Vagina (tissue), 2 donors: ENCODE results near the gene CFAP299. TPM values are rescaled to one million over a fixed set of nuclear protein-coding genes. Genes with fewer than 3 reads are reported as not detected.

Experiments used
- DNase-seq, 2 donors: peaks; one replicate each; pipeline ENCODE4 v3.0.0-alpha.2; 2017; ENCODE audit errors: extremely low spot score in 2 of 2
- H3K27ac ChIP-seq: fragments of 200-600 bp; sonication (generic); one replicate; pipeline ENCODE4 v1.5.1; 2019
- H3K27me3 ChIP-seq: fragments of 200-600 bp; sonication (generic); one replicate; pipeline ENCODE4 v1.5.1; 2019
- H3K36me3 ChIP-seq, 2 donors: fragments of 200-600 bp; sonication (generic); one replicate each; pipeline ENCODE4 v1.5.1; 2017 to 2019
- H3K4me1 ChIP-seq: fragments of 200-600 bp; sonication (generic); one replicate; pipeline ENCODE4 v1.5.1; 2019
- H3K4me3 ChIP-seq, 2 donors: fragments of 200-600 bp; sonication (generic); 1 replicate in 1 of 2; 2 replicates in 1 of 2; pipeline ENCODE4 v1.5.1; 2016 to 2019
- H3K9me3 ChIP-seq: fragments of 200-600 bp; sonication (generic); one replicate; pipeline ENCODE4 v1.5.1; 2019
- CTCF ChIP-seq, 3 experiments: fragments of 450-650 bp in 2 of 3; fragments of 200-600 bp in 1 of 3; sonication (generic) in 1 of 3; IDR thresholded peaks; one replicate each; pipeline ENCODE4 v1.5.1; 2017 to 2019; ENCODE audit warnings: antibody characterized with exemption in 3 of 3, mild to moderate bottlenecking in 2 of 3, moderate library complexity in 2 of 3
- POLR2A ChIP-seq, 2 donors: fragments of 450-650 bp; IDR thresholded peaks; one replicate each; pipeline ENCODE4 v1.6.1; 2017; ENCODE audit warnings: antibody characterized with exemption in 2 of 2, mild to moderate bottlenecking in 2 of 2, moderate library complexity in 2 of 2
- POLR2AphosphoS5 ChIP-seq, 2 donors: sonication (generic); formaldehyde crosslinking; IDR thresholded peaks; one replicate each; pipeline ENCODE4 v1.9.0; 2017; ENCODE audit warnings: antibody characterized with exemption in 2 of 2, mild to moderate bottlenecking in 2 of 2, low read depth in 1 of 2; ENCODE audit not compliant: insufficient read depth in 1 of 2
- intact Hi-C: fragments of 100-400 bp; cut with DNase I; formaldehyde crosslinking; loops from one replicate; pipeline ENCODE4 v1.15.1; 2023
- total RNA-seq: library from RNA; depleted of rRNA; stranded (reverse); fragments of >200 nt; gene quantifications from one replicate; pipeline ENCODE4 v1.2.3, GENCODE V29; 2016

CFAP299 gene
- total RNA-seq, 1 donor from 2014 or later: not detected

- no peaks in the 10 kb centered on the region for H3K36me3 ChIP-seq
- intact Hi-C loops: no loop called here
- no peak overlapping the region for H3K27ac ChIP-seq
- no peak overlapping the region for H3K4me3 ChIP-seq
- no peak for DNase-seq
- no peaks in the 10 kb centered on the region for H3K9me3 ChIP-seq
- TF ChIP-seq POLR2A (IDR thresholded peaks at IDR 0.05) (no peak), CTCF (IDR thresholded peaks at IDR 0.05) (no peak), POLR2AphosphoS5 (IDR thresholded peaks at IDR 0.05; ENCODE audit: insufficient read depth in 1 of 2, low read depth in 1 of 2) (no peak)
- H3K27me3 ChIP-seq: no peaks in the 10 kb centered on the region
- no peaks in the 10 kb centered on the region for H3K4me1 ChIP-seq
Observed at GRCh38 chr4:80751200-80751599, 415.7 kb downstream of the CFAP299 start.

GRCh38 chr4:80767944-80768343 is 432.4 kb downstream of the CFAP299 start:
- TF ChIP-seq CTCF (IDR thresholded peaks at IDR 0.05) (no peak), POLR2AphosphoS5 (IDR thresholded peaks at IDR 0.05; ENCODE audit: insufficient read depth in 1 of 2, low read depth in 1 of 2) (no peak), POLR2A (IDR thresholded peaks at IDR 0.05) (no peak)
- Histone ChIP-seq H3K36me3 (no peaks in the 10 kb centered on the region), H3K27ac (no peak overlapping the region), H3K4me1 (no peaks in the 10 kb centered on the region), H3K4me3 (no peak overlapping the region), H3K27me3 (no peaks in the 10 kb centered on the region), H3K9me3 (no peaks in the 10 kb centered on the region)
- DNase-seq: no peak
- intact Hi-C loops: no loop called here

GRCh38 chr4:80776168-80776567 is 440.6 kb downstream of the CFAP299 start:
- no peaks in the 10 kb centered on the region for H3K4me1 ChIP-seq
- H3K27me3 ChIP-seq: no peaks in the 10 kb centered on the region
- no peak overlapping the region for H3K4me3 ChIP-seq
- H3K36me3 ChIP-seq: no peaks in the 10 kb centered on the region
- H3K27ac ChIP-seq: no peak overlapping the region
- intact Hi-C loops: no loop called here
- TF ChIP-seq CTCF (IDR thresholded peaks at IDR 0.05) (no peak), POLR2A (IDR thresholded peaks at IDR 0.05) (no peak), POLR2AphosphoS5 (IDR thresholded peaks at IDR 0.05; ENCODE audit: insufficient read depth in 1 of 2, low read depth in 1 of 2) (no peak)
- DNase-seq: no peak
- H3K9me3 ChIP-seq: no peaks in the 10 kb centered on the region

- no peaks in the 10 kb centered on the region for H3K9me3 ChIP-seq
- intact Hi-C loops: no loop called here
- no peak overlapping the region for H3K27ac ChIP-seq
- H3K4me1 ChIP-seq: no peaks in the 10 kb centered on the region
- H3K27me3 ChIP-seq: no peaks in the 10 kb centered on the region
- no peak overlapping the region for H3K4me3 ChIP-seq
- H3K36me3 ChIP-seq: no peaks in the 10 kb centered on the region
- TF ChIP-seq POLR2A (IDR thresholded peaks at IDR 0.05): no peak
- TF ChIP-seq POLR2AphosphoS5 (IDR thresholded peaks at IDR 0.05; ENCODE audit: insufficient read depth in 1 of 2, low read depth in 1 of 2): no peak
- no peak for TF ChIP-seq CTCF (IDR thresholded peaks at IDR 0.05)
- no peak for DNase-seq
Observed at GRCh38 chr4:80781431-80781830, 445.9 kb downstream of the CFAP299 start.

- Histone ChIP-seq H3K27ac (no peak overlapping the region), H3K27me3 (no peaks in the 10 kb centered on the region), H3K4me3 (no peak overlapping the region), H3K9me3 (no peaks in the 10 kb centered on the region), H3K36me3 (no peaks in the 10 kb centered on the region), H3K4me1 (no peaks in the 10 kb centered on the region)
- intact Hi-C loops: no loop called here
- no peak for DNase-seq
- TF ChIP-seq POLR2A (IDR thresholded peaks at IDR 0.05): no peak
- TF ChIP-seq CTCF (IDR thresholded peaks at IDR 0.05): no peak
Observed at GRCh38 chr4:80787306-80787705, 451.8 kb downstream of the CFAP299 start.
